Stimulated activated naive CD8-positive, alpha-beta T cell treated with anti-CD3 and anti-CD28 coated beads, Interleukin-15, amount 100 ng/mL, for 72 hours (primary cell): Measurements from ENCODE around the gene TSPAN18.

Experiments
- ATAC-seq: fragments of 150-1000 bp; cut with Tn5 transposase; 2 replicates; pipeline ENCODE4 v1.10.0; 2021; ENCODE audit warnings: mild to moderate bottlenecking, moderate library complexity
- DNase-seq, 2 donors: peaks; one replicate each; pipeline ENCODE4 v3.0.0; 2021 to 2022
- H3K27ac Mint-ChIP-seq, 2 donors: one replicate each; pipeline ENCODE4 v1.8.0; 2022; ENCODE audit warnings: mild to moderate bottlenecking in 2 of 2, mixed read lengths in 2 of 2, moderate library complexity in 2 of 2
- H3K27me3 Mint-ChIP-seq: one replicate; pipeline ENCODE4 v1.8.0; 2022; ENCODE audit warnings: mixed read lengths
- H3K4me1 Mint-ChIP-seq: one replicate; pipeline ENCODE4 v1.8.0; 2022; ENCODE audit warnings: mild to moderate bottlenecking, mixed read lengths
- H3K4me3 Mint-ChIP-seq, 2 donors: one replicate each; pipeline ENCODE4 v1.8.0; 2022; ENCODE audit warnings: mild to moderate bottlenecking in 2 of 2, mixed read lengths in 2 of 2, moderate library complexity in 1 of 2
- H3K9me3 Mint-ChIP-seq, 2 donors: one replicate each; pipeline ENCODE4 v1.8.0; 2022; ENCODE audit warnings: mixed read lengths in 2 of 2

The TSPAN18 gene

DNA sequence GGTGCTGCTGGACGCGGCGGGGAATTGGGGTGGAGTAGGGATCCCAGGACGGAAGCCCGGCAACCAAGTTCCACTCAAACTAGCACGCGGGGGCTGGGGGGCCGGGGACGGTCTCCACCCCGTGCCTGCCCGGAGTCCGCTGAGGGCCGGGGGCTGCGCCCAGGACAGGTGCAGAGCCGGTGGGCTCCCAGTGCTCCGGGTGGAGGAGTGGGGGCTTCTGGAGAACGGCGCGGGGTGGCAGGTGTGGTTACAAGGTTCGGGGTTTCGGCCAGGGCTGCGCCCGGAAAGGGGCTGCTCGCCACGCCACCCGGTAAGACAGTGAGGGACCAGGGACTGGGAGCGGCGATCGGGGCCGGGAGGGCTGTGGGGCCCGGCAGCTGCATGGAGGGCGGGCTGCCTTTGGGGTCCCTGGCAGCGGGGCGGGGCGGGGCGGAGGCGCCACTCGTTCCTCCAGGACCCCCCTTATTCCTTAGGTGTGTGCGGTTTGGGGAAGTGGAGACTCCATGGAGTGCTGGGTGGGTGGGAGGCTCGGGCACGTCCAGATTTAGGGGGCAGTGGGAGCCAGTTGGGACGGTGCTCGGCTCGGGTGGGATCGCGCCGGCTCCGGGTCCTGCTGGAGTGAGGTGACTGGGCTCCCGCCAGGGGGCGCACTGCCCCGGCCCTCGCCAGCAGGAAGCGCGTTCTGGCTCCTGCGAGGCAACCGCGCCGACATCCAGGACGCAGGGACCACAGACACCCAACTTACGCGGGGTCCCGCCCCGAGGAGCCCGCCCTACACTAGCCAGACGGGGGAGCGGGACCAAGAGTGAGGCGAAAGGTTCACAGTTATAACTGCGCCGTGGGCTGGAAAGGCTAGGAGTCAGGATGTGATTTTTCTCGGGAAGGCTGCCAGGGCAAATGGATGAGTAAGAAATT, 868 bp downstream of the TSPAN18 start:
- H3K9me3 Mint-ChIP-seq = no peaks in the 10 kb centered on the region
- H3K27me3 Mint-ChIP-seq = peaks cover 26% of the 10 kb centered on the region
- DNase-seq = peak; percentile 74 to 80
- peak; percentile 75 for ATAC-seq
- H3K4me1 Mint-ChIP-seq = peaks cover 45% of the 10 kb centered on the region
- peak overlapping the region in 1 of 2 donors; percentile 57 for H3K27ac Mint-ChIP-seq
- H3K4me3 Mint-ChIP-seq = peak overlapping the region; percentile 81 to 88

DNA sequence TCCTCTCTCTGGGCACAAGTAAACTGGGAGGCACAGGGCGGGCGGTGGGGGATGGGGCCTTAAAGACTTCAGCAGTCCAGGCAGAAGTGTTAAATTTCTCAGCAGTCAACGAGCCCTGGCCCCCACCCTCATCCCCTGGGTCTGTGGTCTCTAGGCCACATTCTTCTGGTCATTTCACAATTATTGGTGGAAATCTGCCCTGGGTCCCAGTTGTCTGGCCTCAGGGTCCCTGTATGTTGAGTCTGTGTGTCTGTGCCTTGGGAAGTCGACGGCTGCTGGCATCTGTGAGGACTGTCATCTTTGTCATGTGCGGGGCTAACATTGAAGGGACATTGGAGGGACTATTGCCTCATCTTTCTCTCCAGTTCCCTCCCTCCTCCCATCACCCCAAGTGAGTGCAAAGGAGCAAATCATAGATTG, 1.7 kb downstream of the TSPAN18 start:
- peaks cover 26% of the 10 kb centered on the region for H3K27me3 Mint-ChIP-seq
- ATAC-seq (no peak), DNase-seq (no peak)
- H3K9me3 Mint-ChIP-seq = no peaks in the 10 kb centered on the region
- H3K4me3 Mint-ChIP-seq = peak overlapping the region; percentile 81 to 88
- peaks cover 45% of the 10 kb centered on the region for H3K4me1 Mint-ChIP-seq
- no peak overlapping the region for H3K27ac Mint-ChIP-seq

DNA sequence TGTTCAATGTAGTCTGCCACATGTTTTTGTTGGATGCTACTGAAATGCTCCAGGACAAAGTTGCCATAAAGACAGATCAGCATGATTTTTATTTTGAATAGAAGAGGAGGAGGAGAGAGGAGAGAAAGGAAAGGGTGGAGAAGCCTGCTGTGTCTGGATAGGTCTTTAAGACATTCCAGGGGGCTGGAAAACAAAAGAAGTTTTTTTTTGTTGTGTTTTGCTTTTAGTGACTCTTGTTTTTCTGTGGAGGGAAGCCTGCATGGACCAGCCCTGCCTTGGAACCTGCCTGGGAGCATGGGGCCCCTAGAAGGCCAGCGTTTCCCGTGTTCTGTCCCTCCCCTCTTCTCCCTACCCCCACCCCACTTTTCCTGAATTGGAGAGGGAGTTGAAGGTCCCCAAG, 2.3 kb downstream of the TSPAN18 start:
- no peak for ATAC-seq
- Mint-ChIP-seq H3K4me3 (peak overlapping the region; percentile 81 to 88), H3K9me3 (no peaks in the 10 kb centered on the region), H3K27me3 (peaks cover 26% of the 10 kb centered on the region), H3K27ac (no peak overlapping the region), H3K4me1 (peaks cover 45% of the 10 kb centered on the region)
- no peak for DNase-seq

DNA sequence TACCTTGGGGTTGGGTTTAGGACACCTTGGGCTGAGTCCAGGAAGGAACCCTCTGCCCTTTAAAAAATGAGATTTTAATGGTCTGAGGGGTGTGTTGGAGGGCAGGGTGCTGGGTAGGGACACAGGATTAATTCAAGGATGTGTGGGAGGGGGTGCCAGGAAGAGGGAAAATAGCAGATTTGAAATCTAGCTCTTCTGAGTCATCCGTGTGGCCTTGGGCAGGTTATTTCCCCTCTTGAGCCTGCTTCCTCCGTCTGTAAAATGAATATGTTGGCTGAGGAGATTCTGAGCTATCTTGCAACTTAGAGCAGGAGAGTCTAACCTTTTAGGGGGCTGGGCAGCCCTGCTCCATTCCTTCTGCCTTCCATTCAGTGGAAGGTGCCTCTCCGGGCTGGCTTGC, 3.0 kb downstream of the TSPAN18 start:
- H3K9me3 Mint-ChIP-seq = no peaks in the 10 kb centered on the region
- peaks cover 45% of the 10 kb centered on the region for H3K4me1 Mint-ChIP-seq
- ATAC-seq = no peak
- H3K27me3 Mint-ChIP-seq = peaks cover 26% of the 10 kb centered on the region
- peak overlapping the region in 1 of 2 donors; percentile 40 for H3K4me3 Mint-ChIP-seq
- H3K27ac Mint-ChIP-seq = no peak overlapping the region
- DNase-seq = no peak

DNA sequence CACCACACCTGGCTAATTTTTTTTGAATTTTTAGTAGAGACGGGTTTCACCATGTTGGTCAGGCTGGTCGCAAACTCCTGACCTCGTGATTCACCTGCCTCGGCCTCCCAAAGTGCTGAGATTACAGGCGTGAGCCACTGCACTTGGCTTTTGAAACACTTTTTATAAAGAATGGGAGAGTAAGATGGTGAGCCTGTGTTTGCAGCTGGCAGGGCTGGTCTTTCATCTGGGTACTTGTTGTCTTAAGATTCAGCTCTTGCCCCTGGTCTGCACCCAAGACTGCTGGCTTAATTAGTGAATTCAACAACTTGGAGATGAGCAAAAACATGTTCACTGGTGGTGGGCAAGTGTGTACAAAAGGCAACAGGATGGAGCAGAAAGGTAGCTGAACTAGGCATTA, 4.0 kb downstream of the TSPAN18 start:
- H3K4me3 Mint-ChIP-seq = no peak overlapping the region
- H3K27ac Mint-ChIP-seq = no peak overlapping the region
- no peak for DNase-seq
- peaks cover 26% of the 10 kb centered on the region for H3K27me3 Mint-ChIP-seq
- H3K9me3 Mint-ChIP-seq = no peaks in the 10 kb centered on the region
- peaks cover 35% of the 10 kb centered on the region for H3K4me1 Mint-ChIP-seq
- no peak for ATAC-seq

DNA sequence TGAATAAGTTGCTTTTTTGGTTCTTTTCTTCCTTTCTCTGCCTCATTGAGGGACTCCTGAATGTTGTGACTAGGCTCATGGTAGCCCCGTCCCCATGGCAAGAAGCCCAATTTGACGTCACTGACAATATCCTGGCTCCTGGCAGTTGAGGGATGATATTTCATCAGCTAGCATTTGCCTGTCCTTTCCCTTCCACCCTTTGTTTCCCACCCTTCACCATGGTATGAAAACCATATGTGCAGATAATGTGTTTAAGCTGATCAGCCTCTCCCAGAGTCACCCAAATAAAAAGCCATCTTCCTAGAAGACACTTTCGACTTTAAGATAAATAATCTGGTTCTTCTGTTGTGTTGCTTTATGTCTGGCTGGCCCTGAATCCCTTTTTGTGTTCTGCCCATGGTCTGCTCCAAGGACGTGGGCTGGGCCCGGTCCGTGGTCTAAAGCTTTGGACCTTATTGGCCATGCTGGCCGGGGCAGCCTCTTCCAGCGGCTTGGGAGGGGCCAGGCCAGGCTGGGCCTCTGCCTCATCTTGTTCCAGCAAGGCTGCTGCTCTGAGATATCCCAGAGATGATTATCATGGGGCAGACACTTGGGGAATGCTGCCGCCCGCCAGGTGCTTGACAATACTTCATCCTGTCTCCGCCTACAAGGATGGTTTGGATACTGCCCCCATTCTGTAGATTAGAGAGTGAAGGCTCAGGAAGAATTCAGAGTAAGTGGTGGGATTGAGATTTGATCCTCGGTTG, 5.1 kb downstream of the TSPAN18 start:
- H3K27me3 Mint-ChIP-seq = peaks cover 26% of the 10 kb centered on the region
- H3K4me3 Mint-ChIP-seq = no peak overlapping the region
- H3K4me1 Mint-ChIP-seq = peaks cover 32% of the 10 kb centered on the region
- no peak for ATAC-seq
- H3K9me3 Mint-ChIP-seq = no peaks in the 10 kb centered on the region
- no peak for DNase-seq
- no peak overlapping the region for H3K27ac Mint-ChIP-seq

DNA sequence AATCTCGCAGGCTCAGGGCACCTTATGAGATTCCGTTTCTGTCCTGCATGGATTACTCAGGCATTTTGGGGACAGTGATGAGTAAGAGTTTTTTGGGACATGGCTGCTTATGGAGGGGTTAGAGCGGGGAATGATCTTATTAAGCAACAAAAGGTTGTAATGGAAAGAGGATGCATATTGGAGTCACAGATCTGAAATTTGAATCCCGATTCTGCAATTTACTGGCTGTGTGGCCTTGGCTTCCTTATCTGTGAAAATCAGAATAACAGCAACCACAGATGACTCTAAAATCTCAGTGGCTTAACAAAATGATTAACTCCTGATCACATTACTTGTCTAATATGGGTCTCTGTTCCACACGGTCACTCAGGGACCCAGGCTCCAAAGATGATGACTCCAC, 5.8 kb downstream of the TSPAN18 start:
- H3K4me1 Mint-ChIP-seq = peaks cover 39% of the 10 kb centered on the region
- no peak for DNase-seq
- peaks cover 26% of the 10 kb centered on the region for H3K27me3 Mint-ChIP-seq
- no peak overlapping the region for H3K4me3 Mint-ChIP-seq
- H3K9me3 Mint-ChIP-seq = no peaks in the 10 kb centered on the region
- no peak for ATAC-seq
- H3K27ac Mint-ChIP-seq = no peak overlapping the region

DNA sequence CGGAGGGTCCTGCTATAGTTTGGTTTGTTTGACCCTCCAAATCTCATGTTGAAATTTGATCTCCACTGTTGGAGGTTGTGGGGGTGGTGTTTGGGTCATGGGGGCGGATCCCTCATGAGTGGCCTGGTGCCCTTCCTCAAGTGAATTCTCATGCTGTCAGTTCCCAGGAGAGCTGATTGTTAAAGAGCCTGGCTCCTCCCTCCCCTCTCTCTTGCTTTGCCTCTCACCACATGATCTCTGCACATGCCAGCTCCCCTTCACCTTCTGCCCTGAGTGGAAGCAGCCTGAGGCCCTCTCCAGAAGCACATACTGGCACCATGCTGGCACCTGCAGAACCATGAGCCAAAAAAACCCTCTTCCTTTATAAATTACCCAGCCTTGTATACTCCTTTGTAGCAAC, 7.1 kb downstream of the TSPAN18 start:
- H3K9me3 Mint-ChIP-seq = no peaks in the 10 kb centered on the region
- H3K4me1 Mint-ChIP-seq = peaks cover 38% of the 10 kb centered on the region
- H3K4me3 Mint-ChIP-seq = no peak overlapping the region
- peaks cover 20% of the 10 kb centered on the region for H3K27me3 Mint-ChIP-seq
- DNase-seq (no peak), ATAC-seq (no peak)
- no peak overlapping the region for H3K27ac Mint-ChIP-seq

DNA sequence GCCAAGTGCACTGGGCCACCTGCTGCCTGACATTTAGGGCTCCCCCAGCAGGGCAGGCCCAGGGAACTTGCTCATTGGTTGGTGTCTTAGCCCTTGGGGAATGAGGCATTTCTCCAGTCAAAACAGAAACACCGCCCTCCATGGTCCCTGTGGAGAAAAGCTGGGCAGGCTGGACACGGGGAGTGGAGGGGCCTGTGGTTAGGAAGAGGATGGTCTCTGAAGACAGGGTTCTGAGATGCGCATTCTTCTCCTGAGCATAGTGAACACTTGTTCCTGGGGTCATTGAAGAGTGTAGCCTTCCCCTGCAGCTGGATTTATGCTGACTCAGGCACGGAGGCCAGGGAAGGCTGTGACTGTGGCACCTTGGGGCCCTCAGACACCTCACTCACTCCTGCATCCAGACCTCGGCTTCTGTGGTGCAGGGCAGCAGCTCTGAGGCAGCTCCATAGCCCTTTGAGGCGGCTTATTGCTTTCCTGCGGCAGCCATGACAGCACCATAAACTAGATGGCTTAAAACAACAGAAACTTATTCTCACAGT, 8.2 kb downstream of the TSPAN18 start:
- no peak overlapping the region for H3K27ac Mint-ChIP-seq

DNA sequence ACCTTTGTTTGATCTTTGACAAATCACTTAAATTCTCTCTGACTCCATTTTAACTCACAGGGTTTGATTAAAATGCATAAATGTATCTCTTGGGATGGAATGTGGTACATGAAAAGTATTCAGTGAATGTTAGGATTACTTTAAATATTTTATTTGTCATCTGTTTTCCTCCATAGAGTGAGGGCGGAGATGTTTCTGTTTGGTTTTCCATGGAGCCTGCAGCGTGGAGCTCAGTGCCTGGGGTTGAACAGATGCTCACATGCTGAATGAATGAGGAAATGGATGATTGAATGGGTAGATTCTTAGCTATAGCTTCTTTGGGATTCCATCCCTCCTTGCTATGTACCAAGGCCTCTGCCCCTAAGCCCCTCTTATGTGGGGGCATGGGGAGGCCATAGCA, 10.0 kb downstream of the TSPAN18 start:
- peaks cover 11% of the 10 kb centered on the region for H3K27me3 Mint-ChIP-seq
- H3K27ac Mint-ChIP-seq = no peak overlapping the region
- no peak overlapping the region for H3K4me3 Mint-ChIP-seq
- ATAC-seq (no peak), DNase-seq (no peak)
- H3K4me1 Mint-ChIP-seq = peaks cover 24% of the 10 kb centered on the region
- H3K9me3 Mint-ChIP-seq = no peaks in the 10 kb centered on the region

More for the DNA sequence above, 8.2 kb downstream of the TSPAN18 start:
- Mint-ChIP-seq H3K27me3 (peaks cover 14% of the 10 kb centered on the region), H3K4me3 (no peak overlapping the region), H3K9me3 (no peaks in the 10 kb centered on the region), H3K4me1 (peaks cover 28% of the 10 kb centered on the region)
- DNase-seq = no peak
- ATAC-seq = no peak

DNA sequence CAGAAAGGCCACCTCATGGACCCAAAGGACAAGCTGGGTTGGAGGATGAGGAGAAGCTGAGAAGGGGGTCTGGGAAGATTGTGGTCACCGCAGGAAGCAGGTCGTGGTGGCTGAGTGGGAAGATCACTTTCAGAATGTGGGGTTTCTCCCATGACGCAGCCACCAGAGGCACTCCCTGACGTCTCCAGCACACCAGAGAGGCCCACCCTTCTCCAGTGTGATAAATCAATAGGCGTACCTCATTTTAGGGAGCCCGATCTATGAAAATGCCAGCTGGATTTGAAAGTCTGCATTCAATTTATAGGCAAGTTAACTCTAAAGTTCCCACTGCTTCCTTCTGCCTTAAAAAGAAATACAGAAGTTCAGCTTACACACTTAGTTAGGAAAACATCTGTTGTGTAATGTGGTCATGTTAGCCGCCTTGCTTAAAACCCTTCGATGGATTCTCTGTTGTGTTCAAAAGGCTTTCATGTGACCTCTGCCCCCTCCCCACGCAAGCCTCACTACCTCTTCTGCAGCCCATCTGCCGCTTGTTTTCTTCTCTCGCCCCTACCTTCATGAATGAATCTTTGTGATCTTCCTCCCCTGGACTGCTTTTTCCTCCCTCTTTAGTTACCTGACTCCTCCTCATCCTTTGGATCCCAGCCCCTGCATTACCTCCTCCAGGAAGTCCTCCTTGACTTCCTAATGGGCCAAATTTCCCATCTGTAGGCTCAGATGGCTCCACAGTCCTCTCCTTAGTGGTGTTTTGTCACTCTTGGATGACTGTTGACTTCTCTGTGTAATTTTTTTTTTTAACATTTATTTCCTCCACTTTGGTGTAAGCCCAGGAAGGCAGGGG, 10.7 kb downstream of the TSPAN18 start:
- H3K4me1 Mint-ChIP-seq = peaks cover 24% of the 10 kb centered on the region
- no peak for ATAC-seq
- no peak for DNase-seq
- H3K4me3 Mint-ChIP-seq = peak overlapping the region; percentile 13 to 60
- H3K27ac Mint-ChIP-seq = peak overlapping the region in 1 of 2 donors; percentile 79
- peaks cover 13% of the 10 kb centered on the region for H3K27me3 Mint-ChIP-seq
- H3K9me3 Mint-ChIP-seq = no peaks in the 10 kb centered on the region

DNA sequence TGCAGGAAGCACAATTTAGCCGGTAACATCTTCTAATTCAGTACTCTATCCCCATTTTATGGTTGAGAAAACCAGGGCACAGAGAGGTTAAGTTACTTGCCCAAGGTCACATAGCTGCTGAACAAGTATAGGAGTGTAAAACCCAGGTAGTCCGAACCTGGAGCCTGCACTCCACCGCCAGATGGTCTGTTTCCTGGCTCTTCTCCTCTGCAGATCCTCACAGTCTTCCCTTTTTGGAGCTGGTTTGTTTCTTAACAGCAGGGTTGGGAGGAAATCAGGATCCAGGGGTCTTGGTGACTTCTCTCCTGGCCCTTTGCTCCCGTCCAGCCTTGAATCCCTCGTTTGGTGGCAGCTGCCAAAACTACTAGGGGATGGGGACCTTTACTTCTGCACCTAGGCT, 12.0 kb downstream of the TSPAN18 start:
- peaks cover 24% of the 10 kb centered on the region for H3K4me1 Mint-ChIP-seq
- peaks cover 19% of the 10 kb centered on the region for H3K27me3 Mint-ChIP-seq
- ATAC-seq (no peak), DNase-seq (no peak)
- no peak overlapping the region for H3K4me3 Mint-ChIP-seq
- no peak overlapping the region for H3K27ac Mint-ChIP-seq
- no peaks in the 10 kb centered on the region for H3K9me3 Mint-ChIP-seq

DNA sequence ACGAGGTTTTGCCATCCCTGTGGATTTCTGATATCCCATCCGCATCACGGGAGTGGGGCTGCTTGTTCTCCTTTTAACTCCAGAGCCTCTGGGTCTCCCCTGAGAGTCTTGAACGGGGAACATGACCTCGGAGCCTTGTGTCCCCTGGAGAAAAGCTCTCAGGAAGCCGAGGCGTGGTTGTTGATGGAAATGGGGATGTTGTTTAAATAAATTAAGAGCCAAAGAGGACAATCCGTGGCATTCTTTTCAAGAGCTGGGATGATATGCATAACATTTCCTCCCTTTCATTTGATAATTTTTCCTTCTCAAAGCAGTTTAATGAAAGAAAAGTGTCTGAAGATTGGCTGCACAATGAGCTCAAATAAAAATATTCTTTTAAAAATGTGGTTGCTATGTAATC, 14.2 kb downstream of the TSPAN18 start:
- Mint-ChIP-seq H3K4me1 (peaks cover 24% of the 10 kb centered on the region), H3K9me3 (no peaks in the 10 kb centered on the region), H3K4me3 (no peak overlapping the region), H3K27ac (no peak overlapping the region), H3K27me3 (peaks cover 19% of the 10 kb centered on the region)
- DNase-seq (no peak), ATAC-seq (no peak)

DNA sequence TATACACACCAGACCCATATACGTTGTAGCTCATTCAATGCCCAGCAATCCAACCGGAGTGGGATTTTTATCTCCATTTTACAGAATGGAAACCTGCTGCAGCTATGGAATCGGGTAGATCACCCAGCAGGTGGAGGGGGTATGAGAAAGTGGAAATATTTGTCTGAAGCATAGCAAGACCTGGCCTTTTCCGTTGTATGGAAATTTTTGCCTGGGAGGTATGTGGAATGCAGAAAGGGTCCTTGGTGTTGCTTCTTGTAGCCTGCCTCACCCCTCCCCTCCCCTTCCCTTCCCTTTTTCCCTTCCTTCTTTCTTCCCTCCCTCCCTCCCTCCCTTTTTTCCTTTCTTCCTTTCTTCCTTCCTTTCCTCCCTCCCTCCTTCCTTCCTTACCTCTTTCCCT, 15.2 kb downstream of the TSPAN18 start:
- Mint-ChIP-seq H3K27ac (no peak overlapping the region), H3K9me3 (no peaks in the 10 kb centered on the region), H3K4me1 (peaks cover 19% of the 10 kb centered on the region), H3K27me3 (peaks cover 19% of the 10 kb centered on the region), H3K4me3 (no peak overlapping the region)
- no peak for DNase-seq
- no peak for ATAC-seq

DNA sequence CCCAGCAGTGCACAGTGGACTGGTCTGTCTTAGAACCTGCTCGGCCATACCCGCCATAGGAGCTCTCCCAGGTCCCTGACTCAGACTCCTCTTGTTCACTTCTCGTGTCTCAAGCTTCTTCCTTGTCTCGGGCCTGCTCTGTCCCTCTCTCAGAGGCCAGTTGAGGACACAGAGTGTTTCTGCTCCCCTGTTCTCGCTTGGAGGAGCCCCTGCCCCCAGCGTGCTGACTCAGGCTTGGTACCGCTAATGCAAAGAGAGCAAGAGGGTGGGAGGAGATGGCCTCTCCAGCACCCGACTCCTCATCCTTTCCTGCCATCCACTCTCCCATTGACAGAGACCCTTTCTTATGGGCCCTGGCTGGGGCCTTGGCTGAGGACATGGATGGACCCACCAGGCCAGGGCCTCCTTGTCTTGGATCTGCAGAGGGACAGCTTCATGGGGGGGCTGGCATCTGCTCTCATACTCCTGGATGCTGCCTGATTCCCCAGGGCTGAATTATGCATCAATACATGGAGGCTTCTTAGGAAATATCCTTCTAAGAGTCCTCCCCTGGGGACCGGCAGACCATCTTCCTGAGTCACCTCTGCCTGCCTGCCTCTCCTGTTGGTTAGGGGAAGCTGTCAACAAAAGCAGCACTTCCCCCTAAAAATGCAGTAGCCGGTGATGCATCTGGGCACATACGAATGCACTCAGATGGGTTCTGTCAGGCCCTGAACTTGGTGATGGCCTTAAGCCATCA, 15.9 kb downstream of the TSPAN18 start:
- ATAC-seq = no peak
- H3K4me1 Mint-ChIP-seq = peaks cover 19% of the 10 kb centered on the region
- H3K27me3 Mint-ChIP-seq = peaks cover 19% of the 10 kb centered on the region

More for the DNA sequence above, 15.9 kb downstream of the TSPAN18 start:
- H3K9me3 Mint-ChIP-seq = no peaks in the 10 kb centered on the region
- H3K27ac Mint-ChIP-seq = no peak overlapping the region
- no peak for DNase-seq
- H3K4me3 Mint-ChIP-seq = no peak overlapping the region
